Astrocyte (in vitro differentiated cells and primary cell): ENCODE data around the gene RIC1. TPM values are rescaled to one million over a fixed set of nuclear protein-coding genes. Genes with fewer than 3 reads are reported as not detected.
A peak's percentile ranks its signal among the peaks of the same experiment; 100 is the strongest.

Experiments used
- DNase-seq: peaks from one replicate; pipeline ENCODE4 v3.0.0-alpha.2; 2010; ENCODE audit warnings: low read depth
- FAIRE-seq: peaks from 2 replicates; lab custom pipeline; 2011; peaks lifted over from hg19 to GRCh38; lab: Jason Lieb, UNC
- H2AFZ ChIP-seq: 2 replicates; pipeline ENCODE4 v1.6.0; 2012; ENCODE audit warnings: low read depth, low read length, inconsistent platforms
- H3K27ac ChIP-seq: 2 replicates; pipeline ENCODE4 v1.5.1; 2011; ENCODE audit warnings: low read depth, low read length, inconsistent platforms
- H3K27me3 ChIP-seq: 2 replicates; pipeline ENCODE4 v1.6.0; 2011; ENCODE audit warnings: low read length, inconsistent platforms; ENCODE audit not compliant: insufficient read depth
- H3K36me3 ChIP-seq: 2 replicates; pipeline ENCODE4 v1.5.1; 2011; ENCODE audit warnings: low read length, inconsistent platforms; ENCODE audit not compliant: insufficient read depth
- H3K4me1 ChIP-seq: 2 replicates; pipeline ENCODE4 v1.5.1; 2011; ENCODE audit warnings: low read length, inconsistent platforms; ENCODE audit not compliant: insufficient read depth
- H3K4me2 ChIP-seq: 2 replicates; pipeline ENCODE4 v1.6.0; 2012; ENCODE audit warnings: low read length, inconsistent platforms
- H3K4me3 ChIP-seq: 2 replicates; pipeline ENCODE4 v1.5.1; 2011; ENCODE audit warnings: low read depth, mild to moderate bottlenecking, low read length, inconsistent platforms; ENCODE audit not compliant: insufficient read depth
- H3K79me2 ChIP-seq: 2 replicates; pipeline ENCODE4 v1.6.0; 2012; ENCODE audit warnings: mild to moderate bottlenecking, low read length, inconsistent platforms; ENCODE audit not compliant: insufficient read depth
- H3K9ac ChIP-seq: 2 replicates; pipeline ENCODE4 v1.6.0; 2012; ENCODE audit warnings: mild to moderate bottlenecking, low read length, inconsistent platforms
- H3K9me3 ChIP-seq: 2 replicates; pipeline ENCODE4 v1.5.1; 2012; ENCODE audit warnings: low read depth, mild to moderate bottlenecking, low read length, inconsistent platforms; ENCODE audit not compliant: insufficient read depth
- H4K20me1 ChIP-seq: 2 replicates; pipeline ENCODE4 v1.6.0; 2012; ENCODE audit warnings: low read length, inconsistent platforms; ENCODE audit not compliant: insufficient read depth
- H3K27ac Mint-ChIP-seq: one replicate; pipeline ENCODE4 v1.8.0; 2021; ENCODE audit warnings: mild to moderate bottlenecking, mixed read lengths; ENCODE audit not compliant: unreplicated experiment
- H3K27me3 Mint-ChIP-seq: one replicate; pipeline ENCODE4 v1.8.0; 2021; ENCODE audit warnings: low read depth, mixed read lengths; ENCODE audit not compliant: unreplicated experiment
- H3K36me3 Mint-ChIP-seq: one replicate; pipeline ENCODE4 v1.8.0; 2021; ENCODE audit warnings: low read depth, mixed read lengths; ENCODE audit not compliant: unreplicated experiment
- H3K4me1 Mint-ChIP-seq: one replicate; pipeline ENCODE4 v1.8.0; 2021; ENCODE audit warnings: low read depth, mixed read lengths; ENCODE audit not compliant: unreplicated experiment
- H3K4me3 Mint-ChIP-seq: one replicate; pipeline ENCODE4 v1.8.0; 2021; ENCODE audit warnings: mild to moderate bottlenecking, moderate library complexity, mixed read lengths; ENCODE audit not compliant: unreplicated experiment
- H3K9me3 Mint-ChIP-seq: one replicate; pipeline ENCODE4 v1.8.0; 2021; ENCODE audit warnings: mild to moderate bottlenecking, mixed read lengths; ENCODE audit not compliant: unreplicated experiment
- CTCF ChIP-seq: IDR thresholded peaks from 2 replicates; pipeline ENCODE4 v1.5.1; 2011; ENCODE audit warnings: low read depth, mild to moderate bottlenecking, inconsistent platforms, low read length, moderate library complexity; ENCODE audit not compliant: insufficient read depth
- EZH2 ChIP-seq: IDR thresholded peaks from 2 replicates; pipeline ENCODE4 v1.6.1; 2012; ENCODE audit warnings: mild to moderate bottlenecking, low read length, inconsistent platforms; ENCODE audit not compliant: insufficient read depth
- total RNA-seq: library from RNA; stranded (reverse); gene quantifications from 2 replicates; pipeline ENCODE4 v1.2.1, GENCODE V29; 2021

RIC1 gene
- total RNA-seq, 1 donor from 2014 or later = 53.8 TPM

GRCh38 chr9:5621327-5621726, 7.6 kb upstream of the RIC1 start:
- H3K27me3 Mint-ChIP-seq = no peaks in the 10 kb centered on the region
- TF ChIP-seq EZH2 (no peak), CTCF (no peak)
- H3K4me3 ChIP-seq = no peak overlapping the region
- H4K20me1 ChIP-seq = peaks cover 3% of the 10 kb centered on the region
- peaks cover 2% of the 10 kb centered on the region for H3K36me3 Mint-ChIP-seq
- no peaks in the 10 kb centered on the region for H3K27me3 ChIP-seq
- peaks cover 2% of the 10 kb centered on the region for H3K9me3 Mint-ChIP-seq
- peaks cover 1% of the 10 kb centered on the region for H3K4me1 Mint-ChIP-seq
- no peak overlapping the region for H3K4me3 Mint-ChIP-seq
- H3K9ac ChIP-seq = no peak overlapping the region
- peak; percentile 78 for FAIRE-seq
- peaks cover 10% of the 10 kb centered on the region for H3K4me1 ChIP-seq
- peak overlapping the region; percentile 55 for H3K27ac ChIP-seq
- no peaks in the 10 kb centered on the region for H3K36me3 ChIP-seq
- H3K27ac Mint-ChIP-seq = no peak overlapping the region
- peak; percentile 81 for DNase-seq
- no peaks in the 10 kb centered on the region for H3K9me3 ChIP-seq
- peaks cover 26% of the 10 kb centered on the region for H3K79me2 ChIP-seq
- H3K4me2 ChIP-seq = peak overlapping the region; percentile 14
- no peak overlapping the region for H2AFZ ChIP-seq

- DNase-seq (peak; percentile 89), FAIRE-seq (peak; percentile 5)
- H3K27ac ChIP-seq = peak overlapping the region; percentile 55
- H3K36me3 ChIP-seq = no peaks in the 10 kb centered on the region
- peaks cover 30% of the 10 kb centered on the region for H3K79me2 ChIP-seq
- Mint-ChIP-seq H3K9me3 (peaks cover 2% of the 10 kb centered on the region), H3K36me3 (peaks cover 2% of the 10 kb centered on the region), H3K4me1 (peaks cover 5% of the 10 kb centered on the region), H3K27ac (no peak overlapping the region), H3K27me3 (no peaks in the 10 kb centered on the region), H3K4me3 (no peak overlapping the region)
- H2AFZ ChIP-seq = no peak overlapping the region
- no peak overlapping the region for H3K4me3 ChIP-seq
- H3K9ac ChIP-seq = no peak overlapping the region
- H3K9me3 ChIP-seq = no peaks in the 10 kb centered on the region
- peak overlapping the region; percentile 14 for H3K4me2 ChIP-seq
- H3K27me3 ChIP-seq = no peaks in the 10 kb centered on the region
- TF ChIP-seq CTCF (no peak), EZH2 (no peak)
- H3K4me1 ChIP-seq = peaks cover 11% of the 10 kb centered on the region
- H4K20me1 ChIP-seq = peaks cover 3% of the 10 kb centered on the region
Measured at GRCh38 chr9:5622016-5622415, 6.9 kb upstream of the RIC1 start.

GRCh38 chr9:5624655-5625054, 4.3 kb upstream of the RIC1 start:
- Histone ChIP-seq H3K79me2 (peaks cover 50% of the 10 kb centered on the region), H3K36me3 (no peaks in the 10 kb centered on the region), H3K9me3 (no peaks in the 10 kb centered on the region), H3K4me2 (no peak overlapping the region), H3K27me3 (no peaks in the 10 kb centered on the region), H2AFZ (no peak overlapping the region), H3K9ac (no peak overlapping the region), H3K27ac (no peak overlapping the region), H3K4me3 (no peak overlapping the region), H3K4me1 (peaks cover 24% of the 10 kb centered on the region), H4K20me1 (peaks cover 7% of the 10 kb centered on the region)
- Mint-ChIP-seq H3K27ac (no peak overlapping the region), H3K4me1 (peaks cover 11% of the 10 kb centered on the region), H3K36me3 (peaks cover 2% of the 10 kb centered on the region), H3K27me3 (no peaks in the 10 kb centered on the region), H3K4me3 (no peak overlapping the region), H3K9me3 (peaks cover 2% of the 10 kb centered on the region)
- FAIRE-seq (no peak), DNase-seq (no peak)
- TF ChIP-seq EZH2 (no peak), CTCF (no peak)
